Brain microvascular endothelial cell (primary cell): ENCODE measurements around the gene STRA8.
"Not testable (repeated sequence)": the region's sequence is repeated elsewhere in the genome, so short reads cannot be mapped to it uniquely, and the experiment has no call there.

Experiments
- DNase-seq: peaks from one replicate; pipeline ENCODE4 v3.0.0-alpha.2; 2020
- H3K27ac ChIP-seq: fragments of 250-450 bp; sonication (Bioruptor Pico); 2 replicates; pipeline ENCODE4 v1.5.1; 2020; ENCODE audit warnings: mild to moderate bottlenecking, moderate library complexity
- H3K27me3 ChIP-seq: fragments of 250-450 bp; sonication (Bioruptor Pico); replicated peaks from 2 replicates; pipeline ENCODE4 v1.5.1; 2020; ENCODE audit warnings: mild to moderate bottlenecking
- H3K36me3 ChIP-seq: fragments of 250-450 bp; sonication (Bioruptor Pico); replicated peaks from 2 replicates; pipeline ENCODE4 v1.5.1; 2020; ENCODE audit warnings: mild to moderate bottlenecking
- H3K4me3 ChIP-seq: 2 replicates; pipeline ENCODE4 v1.5.1; 2011; ENCODE audit warnings: low read depth, mild to moderate bottlenecking, control low read depth, low read length, moderate library complexity
- in situ Hi-C: cut with HindIII; loops from 2 replicates; pipeline ENCODE4 v1.10.0; 2017; ENCODE audit warnings: low sequenced_read_pairs, low pct_ligation_motif_present
- TF ChIP-seq, protein P1 (sequence below): IDR thresholded peaks from 2 replicates; pipeline ENCODE4 v1.5.1; 2011; ENCODE audit warnings: low read depth, mild to moderate bottlenecking, moderate library complexity, low read length, control low read depth, inconsistent platforms; ENCODE audit errors: missing control alignments

The STRA8 gene

DNA sequence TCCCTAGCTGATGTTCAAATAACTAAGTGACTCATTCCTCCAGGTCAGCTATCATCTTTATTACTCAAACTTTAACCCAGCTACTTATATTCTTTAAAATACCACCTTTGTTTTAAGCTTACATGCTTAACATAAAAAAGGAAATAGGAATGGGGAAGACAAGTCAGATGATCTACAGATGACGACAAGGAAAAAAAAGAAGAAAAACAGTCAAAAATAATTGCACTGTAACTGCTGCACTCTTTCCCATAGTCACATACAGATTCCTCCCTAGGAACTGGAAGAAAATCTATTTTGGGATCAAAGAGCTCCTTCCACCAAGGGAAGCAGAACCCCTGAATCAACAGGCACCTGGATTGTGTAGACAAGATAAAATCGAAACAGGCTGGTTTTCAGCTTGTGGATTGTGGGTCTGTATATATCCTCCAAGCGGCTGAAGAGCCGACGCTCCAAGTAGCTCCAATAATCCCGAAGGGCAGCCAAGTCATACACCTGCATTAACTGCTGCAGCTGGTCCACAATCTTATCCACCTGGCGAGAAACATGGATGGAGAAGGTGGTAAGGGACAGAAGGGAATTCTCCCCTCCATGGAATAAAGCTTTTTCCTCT, 24.3 kb upstream of the STRA8 start:
- no peak overlapping the region for H3K27ac ChIP-seq
- H3K27me3 ChIP-seq: no peaks in the 10 kb centered on the region

DNA sequence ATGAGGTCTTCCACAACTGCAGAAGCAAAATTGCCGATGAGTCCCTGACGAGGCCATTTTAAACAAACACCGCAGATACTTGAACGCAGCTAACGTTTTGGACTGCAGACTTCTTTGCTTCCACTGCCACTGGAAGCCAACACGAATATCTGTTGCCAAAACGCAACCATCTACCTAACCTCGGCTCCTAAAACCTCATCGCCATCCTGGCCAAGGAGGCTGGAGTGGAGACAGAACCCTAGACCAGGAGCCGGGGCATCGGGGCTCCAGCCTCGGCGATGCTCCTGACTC, 22.8 kb upstream of the STRA8 start:
- H3K36me3 ChIP-seq: no peaks in the 10 kb centered on the region
- no peak for DNase-seq
- in situ Hi-C loops: no loop called here
- no peaks in the 10 kb centered on the region for H3K27me3 ChIP-seq
- TF ChIP-seq, protein P1, sequence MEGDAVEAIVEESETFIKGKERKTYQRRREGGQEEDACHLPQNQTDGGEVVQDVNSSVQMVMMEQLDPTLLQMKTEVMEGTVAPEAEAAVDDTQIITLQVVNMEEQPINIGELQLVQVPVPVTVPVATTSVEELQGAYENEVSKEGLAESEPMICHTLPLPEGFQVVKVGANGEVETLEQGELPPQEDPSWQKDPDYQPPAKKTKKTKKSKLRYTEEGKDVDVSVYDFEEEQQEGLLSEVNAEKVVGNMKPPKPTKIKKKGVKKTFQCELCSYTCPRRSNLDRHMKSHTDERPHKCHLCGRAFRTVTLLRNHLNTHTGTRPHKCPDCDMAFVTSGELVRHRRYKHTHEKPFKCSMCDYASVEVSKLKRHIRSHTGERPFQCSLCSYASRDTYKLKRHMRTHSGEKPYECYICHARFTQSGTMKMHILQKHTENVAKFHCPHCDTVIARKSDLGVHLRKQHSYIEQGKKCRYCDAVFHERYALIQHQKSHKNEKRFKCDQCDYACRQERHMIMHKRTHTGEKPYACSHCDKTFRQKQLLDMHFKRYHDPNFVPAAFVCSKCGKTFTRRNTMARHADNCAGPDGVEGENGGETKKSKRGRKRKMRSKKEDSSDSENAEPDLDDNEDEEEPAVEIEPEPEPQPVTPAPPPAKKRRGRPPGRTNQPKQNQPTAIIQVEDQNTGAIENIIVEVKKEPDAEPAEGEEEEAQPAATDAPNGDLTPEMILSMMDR: no peak
- H3K4me3 ChIP-seq: peak overlapping the region; percentile 89
- peak overlapping the region; percentile 23 for H3K27ac ChIP-seq

More for the DNA sequence above, 24.3 kb upstream of the STRA8 start:
- DNase-seq: no peak
- in situ Hi-C loops: no loop called here
- H3K36me3 ChIP-seq: no peaks in the 10 kb centered on the region
- TF ChIP-seq, protein P1: no peak
- H3K4me3 ChIP-seq: no peak overlapping the region

DNA sequence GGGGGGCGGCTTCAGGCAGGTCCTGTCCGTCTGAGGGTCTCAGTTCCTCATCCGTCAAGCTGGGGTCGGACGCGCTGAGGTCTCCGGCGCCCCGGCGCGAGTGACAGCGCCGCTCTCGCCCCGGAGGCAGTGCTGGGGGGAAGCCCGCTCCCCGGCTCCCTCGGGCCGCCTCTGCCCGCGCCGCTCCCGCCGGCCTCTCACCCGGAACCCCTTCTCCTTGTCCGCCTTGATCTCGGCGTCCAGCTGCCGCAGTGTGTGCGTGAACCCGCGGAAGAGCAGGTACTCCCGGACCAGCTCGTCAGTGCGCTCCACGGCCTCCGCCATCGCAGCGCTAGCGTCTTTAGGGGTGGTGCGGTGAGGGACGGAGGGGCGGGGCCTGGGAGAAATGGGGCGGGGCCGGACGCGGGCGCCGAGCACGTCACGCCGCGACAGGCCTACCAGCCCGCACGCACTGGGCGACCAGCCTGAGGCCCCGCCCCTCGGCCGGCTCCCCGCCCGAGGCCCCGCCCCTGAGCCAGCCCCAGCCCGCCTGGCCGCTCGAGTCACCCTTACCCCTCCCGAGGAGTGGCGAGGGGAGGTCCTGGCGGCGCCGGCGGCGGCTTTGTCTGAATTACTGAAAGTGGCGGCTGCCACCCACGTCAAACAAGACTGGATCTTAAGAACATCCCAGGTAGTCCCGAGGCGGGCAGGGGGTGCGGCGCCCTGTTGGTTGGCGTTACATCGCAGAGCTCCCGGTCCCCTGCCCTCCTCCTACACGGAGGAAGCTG, 22.3 kb upstream of the STRA8 start, which contains the start of gene WDR91:
Gene WDR91 (minus strand): TSS at position 348 of the 767 bp plus-strand sequence. CDS start 24 bp downstream, at position 324.
- Histone ChIP-seq H3K27ac (peak within 1 kb of the TSS; percentile 30), H3K4me3 (peak within 1 kb of the TSS; percentile 89), H3K36me3 (no peaks in the 10 kb centered on the region), H3K27me3 (no peaks in the 10 kb centered on the region)
- TF ChIP-seq, protein P1: peak; percentile 7
- peak; percentile 90 for DNase-seq
- in situ Hi-C loops: no loop called here

DNA sequence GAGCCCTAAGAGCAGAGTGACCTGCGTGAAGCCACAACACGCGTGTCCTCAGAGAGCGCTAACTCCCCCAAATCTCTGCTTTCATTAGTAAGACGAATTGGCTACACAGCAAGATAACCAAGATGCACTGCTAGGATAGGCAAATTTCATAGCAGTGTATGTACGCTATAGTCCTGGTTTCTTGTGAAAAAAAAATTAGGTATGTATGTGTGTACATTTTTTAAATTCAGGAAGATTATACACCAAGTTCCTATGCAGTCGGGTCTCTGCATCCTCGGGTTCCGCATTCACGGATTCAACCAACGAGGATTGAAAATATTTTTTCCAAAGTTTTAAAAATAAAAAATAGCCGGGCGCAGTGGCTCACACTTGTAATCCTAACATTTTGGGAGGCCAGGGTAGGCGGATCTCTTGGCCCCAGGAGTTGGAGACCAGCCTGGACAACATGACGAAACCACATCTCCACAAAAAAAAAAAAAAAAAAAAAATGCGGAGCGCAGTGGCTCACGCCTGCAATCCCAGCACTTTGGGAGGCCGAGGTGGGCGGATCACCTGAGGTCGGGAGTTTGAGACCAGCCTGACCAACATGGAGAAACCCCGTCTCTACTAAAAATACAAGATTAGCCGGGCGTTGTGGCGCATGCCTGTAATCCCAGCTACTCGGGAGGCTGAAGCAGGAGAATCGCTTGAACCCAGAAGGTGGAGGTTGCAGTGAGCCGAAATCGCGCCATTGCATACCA, 21.5 kb upstream of the STRA8 start:
- H3K27me3 ChIP-seq, H3K36me3 ChIP-seq, in situ Hi-C loops, DNase-seq: not testable (repeated sequence)
- H3K4me3 ChIP-seq: peak overlapping the region; percentile 80
- H3K27ac ChIP-seq: peak overlapping the region; percentile 30

DNA sequence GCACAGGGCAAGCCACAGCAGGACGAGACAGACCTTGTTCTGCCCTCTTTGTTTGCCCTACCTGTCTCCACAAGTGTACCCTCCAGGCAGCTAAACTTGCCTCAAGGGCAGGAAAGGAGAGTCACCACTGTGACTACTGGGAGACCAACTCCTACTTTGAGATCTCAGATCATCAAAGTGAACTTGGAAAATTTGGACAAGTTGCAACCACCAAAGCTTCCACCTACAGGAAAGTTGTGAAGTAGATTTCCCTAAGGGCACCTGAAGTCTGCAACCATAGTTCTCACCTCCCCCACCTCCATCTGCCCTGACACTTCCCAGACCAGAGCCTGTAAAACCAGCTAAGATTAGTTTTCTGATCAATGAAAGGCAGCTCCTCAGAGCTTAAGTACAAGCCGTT, 19.8 kb upstream of the STRA8 start:
- no peak for DNase-seq
- no peak overlapping the region for H3K27ac ChIP-seq
- TF ChIP-seq, protein P1: no peak
- no peak overlapping the region for H3K4me3 ChIP-seq
- no peaks in the 10 kb centered on the region for H3K27me3 ChIP-seq
- H3K36me3 ChIP-seq: no peaks in the 10 kb centered on the region
- in situ Hi-C loops: no loop called here

DNA sequence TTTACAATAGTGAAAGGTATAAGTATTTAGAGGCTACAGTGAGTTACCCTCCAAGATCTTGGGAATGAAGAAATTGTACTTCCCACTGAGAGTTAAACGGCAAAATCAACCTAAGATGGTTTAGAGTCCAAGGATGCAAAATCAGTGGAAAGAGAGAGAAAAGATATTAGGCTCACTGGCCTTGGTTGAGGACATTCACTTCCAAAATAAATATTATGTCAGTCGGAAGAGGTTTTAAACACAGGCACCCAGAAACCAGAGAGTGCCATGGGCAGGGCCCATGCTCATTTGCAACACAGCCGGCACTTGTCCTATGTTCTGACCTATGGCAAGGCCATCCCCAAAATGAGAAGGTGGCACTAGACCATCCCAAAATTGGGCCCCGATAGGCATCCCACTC, 18.5 kb upstream of the STRA8 start:
- Histone ChIP-seq H3K27ac (no peak overlapping the region), H3K36me3 (no peaks in the 10 kb centered on the region), H3K4me3 (no peak overlapping the region), H3K27me3 (no peaks in the 10 kb centered on the region)
- TF ChIP-seq, protein P1: no peak
- in situ Hi-C loops: no loop called here
- DNase-seq: no peak
